ENCODE measurements around the gene TNFRSF1B. TPM values are rescaled to one million over a fixed set of nuclear protein-coding genes. Genes with fewer than 3 reads are reported as not detected.

The TNFRSF1B gene
- total RNA-seq, 1 experiment from 2014 or later = not detected

- Histone ChIP-seq H3K36me3 (ENCODE audit: insufficient read depth, low read length, poor library complexity, severe bottlenecking) (no peaks in the 10 kb centered on the region), H3K27me3 (replicated peaks; ENCODE audit: insufficient read depth, low read depth, low read length, poor library complexity) (no peaks in the 10 kb centered on the region), H3K4me3 (ENCODE audit: low read depth, low read length, poor library complexity, severe bottlenecking) (no peak overlapping the region), H3K9me3 (ENCODE audit: low read depth, low read length, poor library complexity, severe bottlenecking) (no peaks in the 10 kb centered on the region), H3K27ac (ENCODE audit: low read depth, low read length, poor library complexity, severe bottlenecking) (no peak overlapping the region), H3K4me1 (ENCODE audit: insufficient read depth, low read length, poor library complexity, severe bottlenecking) (no peaks in the 10 kb centered on the region)
- DNase-seq (ENCODE audit: low spot score) = no peak
- intact Hi-C loops (cut with micrococcal nuclease; ENCODE audit: unreplicated experiment) = no loop called here
- ChIA-PET POLR2A (ENCODE audit: low non-redundant PET) (no interaction called here), CTCF (interaction anchor here (1.2 kb wide), 1 partner anchor 25 kb away, joined by 3 read pairs; no protein-coding TSS in a partner anchor)
- BruUV-seq (replicated peaks) = no TSS peak
- no peak for TF ChIP-seq CTCF (conservative IDR thresholded peaks at IDR 0.05; ENCODE audit: low read depth, low read length)
These were observed 17.6 kb upstream of the TNFRSF1B start for GRCh38 chr1:12148958-12149790.

GRCh38 chr1:12149791-12150175 is 17.0 kb upstream of the TNFRSF1B start:
- TF ChIP-seq CTCF (conservative IDR thresholded peaks at IDR 0.05; ENCODE audit: low read depth, low read length) = no peak
- no peak for TF ChIP-seq EZH2 (IDR thresholded peaks at IDR 0.05; ENCODE audit: borderline replicate concordance, low read depth, low read length, poor library complexity, severe bottlenecking)
- Histone ChIP-seq H3K4me1 (ENCODE audit: insufficient read depth, low read length, poor library complexity, severe bottlenecking) (no peaks in the 10 kb centered on the region), H3K9me3 (ENCODE audit: low read depth, low read length, poor library complexity, severe bottlenecking) (no peaks in the 10 kb centered on the region), H3K36me3 (ENCODE audit: insufficient read depth, low read length, poor library complexity, severe bottlenecking) (no peaks in the 10 kb centered on the region), H3K27me3 (replicated peaks; ENCODE audit: insufficient read depth, low read depth, low read length, poor library complexity) (no peaks in the 10 kb centered on the region), H3K4me3 (ENCODE audit: low read depth, low read length, poor library complexity, severe bottlenecking) (no peak overlapping the region), H3K27ac (ENCODE audit: low read depth, low read length, poor library complexity, severe bottlenecking) (no peak overlapping the region)
- POLR2A ChIA-PET (ENCODE audit: low non-redundant PET) = no interaction called here
- BruUV-seq (replicated peaks) = no TSS peak
- DNase-seq (ENCODE audit: low spot score) = no peak
- CTCF ChIA-PET = interaction anchor here (1.2 kb wide), 1 partner anchor 25 kb away, joined by 3 read pairs; no protein-coding TSS in a partner anchor
- intact Hi-C loops (cut with micrococcal nuclease; ENCODE audit: unreplicated experiment) = no loop called here

- Histone ChIP-seq H3K27ac (ENCODE audit: low read depth, low read length, poor library complexity, severe bottlenecking) (no peak overlapping the region), H3K9me3 (ENCODE audit: low read depth, low read length, poor library complexity, severe bottlenecking) (no peaks in the 10 kb centered on the region), H3K27me3 (replicated peaks; ENCODE audit: insufficient read depth, low read depth, low read length, poor library complexity) (no peaks in the 10 kb centered on the region), H3K4me3 (ENCODE audit: low read depth, low read length, poor library complexity, severe bottlenecking) (no peak overlapping the region), H3K36me3 (ENCODE audit: insufficient read depth, low read length, poor library complexity, severe bottlenecking) (no peaks in the 10 kb centered on the region), H3K4me1 (ENCODE audit: insufficient read depth, low read length, poor library complexity, severe bottlenecking) (no peaks in the 10 kb centered on the region)
- no peak for TF ChIP-seq CTCF (conservative IDR thresholded peaks at IDR 0.05; ENCODE audit: low read depth, low read length)
- CTCF ChIA-PET = interaction anchor here (1.2 kb wide), 1 partner anchor 26 kb away, joined by 3 read pairs; no protein-coding TSS in a partner anchor
- intact Hi-C loops (cut with micrococcal nuclease; ENCODE audit: unreplicated experiment) = no loop called here
- POLR2A ChIA-PET (ENCODE audit: low non-redundant PET) = no interaction called here
- BruUV-seq (replicated peaks) = no TSS peak
- DNase-seq (ENCODE audit: low spot score) = no peak
These were observed 16.2 kb upstream of the TNFRSF1B start for GRCh38 chr1:12150456-12151200.
